Testis (tissue), 3 donors: ENCODE results near the gene LHX8. TPM values are rescaled to one million over a fixed set of nuclear protein-coding genes. Genes with fewer than 3 reads are reported as not detected.
"Not testable (repeated sequence)": the region's sequence is repeated elsewhere in the genome, so short reads cannot be mapped to it uniquely, and the experiment has no call there.

Experiments
- DNase-seq: peaks from one replicate; pipeline ENCODE4 v3.0.0-alpha.2; 2019
- H3K27ac ChIP-seq, 2 donors: fragments of 200-600 bp; sonication (generic); one replicate each; pipeline ENCODE4 v1.5.1; 2019
- H3K27me3 ChIP-seq: fragments of 200-600 bp; sonication (generic); one replicate; pipeline ENCODE4 v1.5.1; 2019
- H3K36me3 ChIP-seq: fragments of 200-600 bp; sonication (generic); one replicate; pipeline ENCODE4 v1.5.1; 2017; ENCODE audit warnings: low read depth; ENCODE audit errors: missing control alignments
- H3K4me1 ChIP-seq: fragments of 200-600 bp; sonication (generic); one replicate; pipeline ENCODE4 v1.5.1; 2019
- H3K4me3 ChIP-seq, 2 donors: fragments of 200-600 bp; sonication (generic); one replicate each; pipeline ENCODE4 v1.5.1; 2017 to 2019
- H3K9me3 ChIP-seq: fragments of 200-600 bp; sonication (generic); one replicate; pipeline ENCODE4 v1.5.1; 2017
- CTCF ChIP-seq, 3 experiments: fragments of 450-650 bp in 2 of 3; fragments of 200-600 bp in 1 of 3; sonication (generic) in 1 of 3; IDR thresholded peaks; one replicate each; pipeline ENCODE4 v1.5.1; 2016 to 2019; ENCODE audit warnings: antibody characterized with exemption in 3 of 3, mild to moderate bottlenecking in 2 of 3, moderate library complexity in 1 of 3
- POLR2A ChIP-seq: fragments of 450-650 bp; IDR thresholded peaks from one replicate; pipeline ENCODE4 v1.6.1; 2017; ENCODE audit warnings: antibody characterized with exemption, mild to moderate bottlenecking, moderate library complexity
- WGBS, 2 donors: methylation state at CpG; one replicate each; pipeline ENCODE4 v1.1.5; 2018; 5-methylcytosine and 5-hydroxymethylcytosine counted together
- intact Hi-C: fragments of 100-400 bp; cut with DNase I; formaldehyde crosslinking; loops from one replicate; pipeline ENCODE4 v1.15.1; 2023; ENCODE audit warnings: low total_unique reads
- polyA plus RNA-seq: library from polyadenylated mRNA; stranded (reverse); fragments of 350-450 nt; fragmentation: Illumina TruSeq; extraction: RNeasy Lipid Tissue Mini Kit (QIAGEN cat#74804); gene quantifications from one replicate; pipeline ENCODE4 v1.2.3, GENCODE V29; 2014; ENCODE audit warnings: low read depth, low replicate concordance; ENCODE audit not compliant: insufficient read depth
- total RNA-seq, 2 donors: library from RNA; depleted of rRNA; stranded (reverse); fragments of >200 nt; gene quantifications; one replicate each; pipeline ENCODE4 v1.2.3, GENCODE V29; 2016

The LHX8 gene
- total and polyA plus RNA-seq, 3 donors from 2014 or later, result 1.4 to 2.9 (median 1.7) TPM

- intact Hi-C loops, result no loop called here
- 71 to 74% methylated on average over 2 of the region's 2 CpGs for WGBS, 2 donors
- Histone ChIP-seq H3K27me3 (no peaks in the 10 kb centered on the region), H3K9me3 (no peaks in the 10 kb centered on the region), H3K4me1 (no peaks in the 10 kb centered on the region), H3K36me3 (no peaks in the 10 kb centered on the region), H3K27ac (no peak overlapping the region), H3K4me3 (no peak overlapping the region)
- DNase-seq, result no peak
- TF ChIP-seq CTCF (IDR thresholded peaks at IDR 0.05) (no peak), POLR2A (no peak)
Observed at GRCh38 chr1:75099581-75099980, 34.6 kb upstream of the LHX8 start.

- intact Hi-C loops, result no loop called here
- 44 to 58% methylated on average over 10 of the region's 10 CpGs for WGBS, 2 donors
- H3K27ac ChIP-seq, result no peak overlapping the region
- no peaks in the 10 kb centered on the region for H3K36me3 ChIP-seq
- no peak for TF ChIP-seq POLR2A
- no peak for TF ChIP-seq CTCF (IDR thresholded peaks at IDR 0.05)
- no peak overlapping the region for H3K4me3 ChIP-seq
- no peak for DNase-seq
- no peaks in the 10 kb centered on the region for H3K4me1 ChIP-seq
- H3K9me3 ChIP-seq, result no peaks in the 10 kb centered on the region
- H3K27me3 ChIP-seq, result no peaks in the 10 kb centered on the region
Observed at GRCh38 chr1:75100481-75101092, 33.6 kb upstream of the LHX8 start.

- H3K4me3 ChIP-seq, H3K27ac ChIP-seq, intact Hi-C loops: not testable (repeated sequence)
Observed at GRCh38 chr1:75112362-75112951, 21.7 kb upstream of the LHX8 start.

GRCh38 chr1:75115654-75116053 is 18.5 kb upstream of the LHX8 start:
- no peak overlapping the region for H3K4me3 ChIP-seq
- H3K36me3 ChIP-seq, result no peaks in the 10 kb centered on the region
- TF ChIP-seq CTCF (IDR thresholded peaks at IDR 0.05) (no peak), POLR2A (no peak)
- intact Hi-C loops, result no loop called here
- H3K9me3 ChIP-seq, result no peaks in the 10 kb centered on the region
- H3K4me1 ChIP-seq, result no peaks in the 10 kb centered on the region
- H3K27ac ChIP-seq, result no peak overlapping the region
- DNase-seq, result no peak
- no peaks in the 10 kb centered on the region for H3K27me3 ChIP-seq

More at GRCh38 chr1:75112362-75112951, 21.7 kb upstream of the LHX8 start:
- H3K9me3 ChIP-seq, H3K27me3 ChIP-seq, H3K36me3 ChIP-seq, DNase-seq, H3K4me1 ChIP-seq: not testable (repeated sequence)
- 90 to 94% methylated on average over 22 to 26 of the region's 26 CpGs for WGBS, 2 donors

GRCh38 chr1:75123756-75124155 is 10.4 kb upstream of the LHX8 start:
- Histone ChIP-seq H3K4me1 (no peaks in the 10 kb centered on the region), H3K9me3 (no peaks in the 10 kb centered on the region), H3K4me3 (no peak overlapping the region), H3K36me3 (no peaks in the 10 kb centered on the region), H3K27ac (no peak overlapping the region), H3K27me3 (no peaks in the 10 kb centered on the region)
- intact Hi-C loops, result no loop called here
- DNase-seq, result no peak
- WGBS, 2 donors, result 82 to 87% methylated on average over 1 of the region's 1 CpG
- TF ChIP-seq POLR2A (no peak), CTCF (IDR thresholded peaks at IDR 0.05) (no peak)
